Liver (tissue), 9 donors: ENCODE measurements around the gene GLS. TPM values are rescaled to one million over a fixed set of nuclear protein-coding genes. Genes with fewer than 3 reads are reported as not detected.

Experiments
- DNase-seq: peaks from one replicate; pipeline ENCODE4 v3.0.0-alpha.2; 2017; ENCODE audit warnings: low spot score
- H3K27ac ChIP-seq, 2 donors: one replicate each; pipeline ENCODE4 v1.7.0; 2013; ENCODE audit warnings: inconsistent platforms in 2 of 2, low read length in 2 of 2, control low read depth in 1 of 2, low read depth in 1 of 2, mild to moderate bottlenecking in 1 of 2
- H3K27me3 ChIP-seq, 4 donors: one replicate each; pipeline versions ENCODE4 v1.6.1 to v1.7.0; 2013; ENCODE audit warnings: low read length in 3 of 4, inconsistent platforms in 1 of 4, mild to moderate bottlenecking in 1 of 4, moderate library complexity in 1 of 4; ENCODE audit not compliant: control insufficient read depth in 4 of 4, insufficient read depth in 4 of 4
- H3K36me3 ChIP-seq, 4 donors: one replicate each; pipeline versions ENCODE4 v1.6.1 to v1.7.0; 2013; ENCODE audit warnings: low read length in 3 of 4, mild to moderate bottlenecking in 3 of 4, low read depth in 1 of 4, moderate library complexity in 1 of 4; ENCODE audit not compliant: control insufficient read depth in 4 of 4, insufficient read depth in 3 of 4
- H3K4me1 ChIP-seq, 4 donors: one replicate each; pipeline versions ENCODE4 v1.6.1 to v1.7.0; 2013; ENCODE audit warnings: low read length in 3 of 4, mild to moderate bottlenecking in 3 of 4, moderate library complexity in 1 of 4; ENCODE audit not compliant: control insufficient read depth in 4 of 4, insufficient read depth in 4 of 4
- H3K4me3 ChIP-seq, 3 donors: one replicate each; pipeline versions ENCODE4 v1.6.1 to v1.7.0; 2013; ENCODE audit warnings: low read length in 3 of 3, control low read depth in 1 of 3, low read depth in 1 of 3, mild to moderate bottlenecking in 1 of 3
- H3K9ac ChIP-seq, 2 donors: one replicate each; pipeline ENCODE4 v1.7.0; 2013; ENCODE audit warnings: low read length in 2 of 2, mild to moderate bottlenecking in 2 of 2, moderate library complexity in 2 of 2, control low read depth in 1 of 2, low read depth in 1 of 2
- H3K9me3 ChIP-seq, 4 donors: one replicate each; pipeline versions ENCODE4 v1.6.1 to v1.7.0; 2013; ENCODE audit warnings: low read length in 3 of 4; ENCODE audit not compliant: control insufficient read depth in 4 of 4
- ATF3 ChIP-seq: IDR thresholded peaks from 2 replicates; pipeline ENCODE4 v1.6.1; 2016; ENCODE audit warnings: antibody characterized with exemption
- CTCF ChIP-seq: fragments of 150-350 bp; IDR thresholded peaks from 2 replicates; pipeline ENCODE4 v1.5.1; 2017; ENCODE audit warnings: improper control_type of control experiment, low read depth, low read length; ENCODE audit not compliant: missing input control
- EGR1 ChIP-seq, 2 donors: IDR thresholded peaks; 2 replicates each; pipeline ENCODE4 v1.6.1; 2016 to 2018; ENCODE audit warnings: antibody characterized with exemption in 2 of 2, low read depth in 2 of 2
- FOXA1 ChIP-seq: IDR thresholded peaks from 2 replicates; pipeline ENCODE4 v1.6.1; 2016; ENCODE audit warnings: antibody characterized with exemption
- FOXA2 ChIP-seq: IDR thresholded peaks from 2 replicates; pipeline ENCODE4 v1.6.1; 2016; ENCODE audit warnings: antibody characterized with exemption
- HNF4A ChIP-seq, 2 donors: conservative IDR thresholded peaks; 2 replicates each; pipeline ENCODE4 v1.6.1; 2016; ENCODE audit warnings: antibody characterized with exemption in 2 of 2, mild to moderate bottlenecking in 2 of 2
- HNF4G ChIP-seq: IDR thresholded peaks from 2 replicates; pipeline ENCODE4 v1.6.1; 2016; ENCODE audit warnings: antibody characterized with exemption
- JUND ChIP-seq, 2 donors: IDR thresholded peaks; 2 replicates each; pipeline ENCODE4 v1.6.1; 2016; ENCODE audit warnings: antibody characterized with exemption in 2 of 2
- MAX ChIP-seq: IDR thresholded peaks from 2 replicates; pipeline ENCODE4 v1.6.1; 2016; ENCODE audit warnings: antibody characterized with exemption
- SP1 ChIP-seq: IDR thresholded peaks from 2 replicates; pipeline ENCODE4 v1.6.1; 2018; ENCODE audit warnings: antibody characterized with exemption, mild to moderate bottlenecking
- TAF1 ChIP-seq: conservative IDR thresholded peaks from 2 replicates; pipeline ENCODE4 v1.6.1; 2016; ENCODE audit warnings: antibody characterized with exemption, mild to moderate bottlenecking
- ZBTB33 ChIP-seq: IDR thresholded peaks from 2 replicates; pipeline ENCODE4 v1.6.1; 2016; ENCODE audit warnings: antibody characterized with exemption
- WGBS: extraction: QIAGEN DNeasy Blood & Tissue Kit; methylation state at CpG from one replicate; pipeline ENCODE4 v1.1.7; 2013; 5-methylcytosine and 5-hydroxymethylcytosine counted together
- polyA plus RNA-seq, 2 donors: library from polyadenylated mRNA; stranded (reverse) in 1 of 2; unstranded in 1 of 2; fragments of 200-250 nt in 1 of 2; fragments of >200 nt in 1 of 2; fragmentation: Nextera tagmentation in 1 of 2; extraction: Ambion mirVana in 1 of 2; gene quantifications; one replicate each; pipeline versions ENCODE4 v1.2.1 to v1.2.3, GENCODE V29; 2013 to 2015
- total RNA-seq, 2 donors: library from RNA; depleted of rRNA; stranded (reverse); fragments of >200 nt; gene quantifications; one replicate each; pipeline ENCODE4 v1.2.3, GENCODE V29; 2014
- donor health status: healthy.
- donor health status: healthy.
- donor health status: healthy.
- donor health status: healthy.
- donor health status: healthy.

Gene GLS
- total and polyA plus RNA-seq, 4 donors, result 4.3 to 38.6 (median 16.5) TPM

- TF ChIP-seq ATF3, result no peak
- TF ChIP-seq CTCF, result no peak
- no peak for TF ChIP-seq ZBTB33
Measured at GRCh38 chr2:190908532-190908931, 27.9 kb downstream of the GLS start (continued).

- no peaks in the 10 kb centered on the region for H3K27me3 ChIP-seq
- H3K27ac ChIP-seq, result no peak overlapping the region
- H3K4me1 ChIP-seq, result no peaks in the 10 kb centered on the region
- TF ChIP-seq EGR1 (IDR thresholded peaks at IDR 0.05; ENCODE audit: low read depth in 2 of 2) (no peak), CTCF (no peak), HNF4G (no peak), HNF4A (conservative IDR thresholded peaks at IDR 0.05) (no peak), MAX (no peak)
- WGBS, result 99% methylated on average over 2 of the region's 2 CpGs
- H3K36me3 ChIP-seq, result no peaks in the 10 kb centered on the region
- H3K9me3 ChIP-seq, result no peaks in the 10 kb centered on the region
- no peak for DNase-seq
- H3K9ac ChIP-seq, result no peak overlapping the region
- H3K4me3 ChIP-seq, result no peak overlapping the region
Measured at GRCh38 chr2:190909680-190910079, 29.1 kb downstream of the GLS start.

- WGBS, result 73% methylated on average over 3 of the region's 3 CpGs
- Histone ChIP-seq H3K36me3 (no peaks in the 10 kb centered on the region), H3K27ac (no peak overlapping the region), H3K4me3 (no peak overlapping the region), H3K4me1 (no peaks in the 10 kb centered on the region), H3K9me3 (no peaks in the 10 kb centered on the region), H3K9ac (no peak overlapping the region), H3K27me3 (no peaks in the 10 kb centered on the region)
- no peak for TF ChIP-seq FOXA2
- peak in 1 of 2 donors; percentile 17 for TF ChIP-seq JUND (IDR thresholded peaks at IDR 0.05)
- TF ChIP-seq HNF4G, result no peak
- TF ChIP-seq SP1, result no peak
- TF ChIP-seq TAF1, result no peak
- no peak for TF ChIP-seq FOXA1
- TF ChIP-seq HNF4A (conservative IDR thresholded peaks at IDR 0.05), result no peak
- DNase-seq, result no peak
Measured at GRCh38 chr2:190910341-190911136, 29.9 kb downstream of the GLS start.
